NCI-H1436 treated with DMSO at 0.1 percent for 48 hours (cell line): ENCODE data around the gene DNAJC11.
"Not testable (repeated sequence)": the region's sequence is repeated elsewhere in the genome, so short reads cannot be mapped to it uniquely, and the experiment has no call there.

Experiments
- DNase-seq: peaks from one replicate; lab custom pipeline; 2025; lab: John Stamatoyannopoulos, UW

The DNAJC11 gene, protein sequence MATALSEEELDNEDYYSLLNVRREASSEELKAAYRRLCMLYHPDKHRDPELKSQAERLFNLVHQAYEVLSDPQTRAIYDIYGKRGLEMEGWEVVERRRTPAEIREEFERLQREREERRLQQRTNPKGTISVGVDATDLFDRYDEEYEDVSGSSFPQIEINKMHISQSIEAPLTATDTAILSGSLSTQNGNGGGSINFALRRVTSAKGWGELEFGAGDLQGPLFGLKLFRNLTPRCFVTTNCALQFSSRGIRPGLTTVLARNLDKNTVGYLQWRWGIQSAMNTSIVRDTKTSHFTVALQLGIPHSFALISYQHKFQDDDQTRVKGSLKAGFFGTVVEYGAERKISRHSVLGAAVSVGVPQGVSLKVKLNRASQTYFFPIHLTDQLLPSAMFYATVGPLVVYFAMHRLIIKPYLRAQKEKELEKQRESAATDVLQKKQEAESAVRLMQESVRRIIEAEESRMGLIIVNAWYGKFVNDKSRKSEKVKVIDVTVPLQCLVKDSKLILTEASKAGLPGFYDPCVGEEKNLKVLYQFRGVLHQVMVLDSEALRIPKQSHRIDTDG

GRCh38 chr1:6701437-6702153 is at the start of gene DNAJC11:
Gene DNAJC11, minus strand, starts transcription at chr1:6701816. Its CDS starts 16 bp downstream, at chr1:6701800.
- DNase-seq, result peak; percentile 41

DNA sequence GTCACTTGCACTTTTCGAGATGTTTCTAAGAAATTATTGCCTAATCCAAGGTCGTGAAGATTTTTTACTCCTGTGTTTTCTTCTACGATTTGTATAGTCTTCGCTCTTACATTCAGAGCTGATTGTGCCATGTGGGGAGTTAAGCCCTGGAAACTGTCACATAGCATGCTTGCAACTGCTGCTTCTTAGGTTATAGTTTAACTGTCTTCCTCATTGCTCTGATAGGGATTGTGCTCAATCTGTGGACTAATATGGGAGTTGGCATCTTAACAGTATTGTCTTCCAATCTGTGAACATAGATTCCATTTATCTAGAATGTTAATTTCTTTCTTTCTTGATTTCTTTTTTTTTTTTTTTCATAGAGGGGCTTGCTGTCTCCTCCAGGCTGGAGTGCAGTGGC is 48.9 kb upstream of the DNAJC11 start:
- no peak for DNase-seq

DNA sequence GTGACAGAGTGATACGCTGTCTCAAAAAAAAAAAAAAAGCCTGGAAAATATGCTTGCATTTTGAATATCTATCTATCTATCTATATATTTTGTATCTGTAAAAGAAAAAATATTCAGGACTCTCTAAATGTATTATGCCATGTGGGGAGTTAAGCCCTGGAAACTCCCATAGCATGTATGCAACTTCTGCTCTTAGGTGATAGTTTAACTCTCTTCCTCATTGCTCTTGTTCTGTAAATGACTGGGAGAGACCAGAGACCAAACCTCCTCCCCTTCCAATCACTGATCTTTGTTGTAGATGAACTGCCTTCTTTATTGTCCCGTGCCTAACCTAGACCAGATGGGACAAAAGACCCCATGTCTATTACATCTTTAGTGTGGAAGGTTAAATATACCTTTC is 46.1 kb upstream of the DNAJC11 start:
- no peak for DNase-seq

DNA sequence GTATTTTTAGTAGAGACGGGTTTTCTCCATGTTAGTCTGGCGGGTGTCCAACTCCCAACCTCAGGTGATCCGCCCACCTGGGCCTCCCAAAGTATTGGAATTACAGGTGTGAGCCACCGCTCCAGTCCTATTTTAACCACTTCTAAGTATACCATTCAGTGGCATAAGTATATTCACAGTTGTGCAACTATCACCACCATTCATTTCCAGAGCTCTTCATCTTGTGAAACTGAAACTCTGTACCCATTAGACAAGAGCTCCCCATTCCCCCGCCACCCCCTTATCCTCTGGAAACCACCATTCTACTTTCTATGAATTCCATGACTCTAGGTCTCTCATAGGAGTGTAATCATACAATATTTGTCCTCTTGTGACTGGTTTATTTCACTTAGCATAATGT is 43.5 kb upstream of the DNAJC11 start:
- DNase-seq, result no peak

DNA sequence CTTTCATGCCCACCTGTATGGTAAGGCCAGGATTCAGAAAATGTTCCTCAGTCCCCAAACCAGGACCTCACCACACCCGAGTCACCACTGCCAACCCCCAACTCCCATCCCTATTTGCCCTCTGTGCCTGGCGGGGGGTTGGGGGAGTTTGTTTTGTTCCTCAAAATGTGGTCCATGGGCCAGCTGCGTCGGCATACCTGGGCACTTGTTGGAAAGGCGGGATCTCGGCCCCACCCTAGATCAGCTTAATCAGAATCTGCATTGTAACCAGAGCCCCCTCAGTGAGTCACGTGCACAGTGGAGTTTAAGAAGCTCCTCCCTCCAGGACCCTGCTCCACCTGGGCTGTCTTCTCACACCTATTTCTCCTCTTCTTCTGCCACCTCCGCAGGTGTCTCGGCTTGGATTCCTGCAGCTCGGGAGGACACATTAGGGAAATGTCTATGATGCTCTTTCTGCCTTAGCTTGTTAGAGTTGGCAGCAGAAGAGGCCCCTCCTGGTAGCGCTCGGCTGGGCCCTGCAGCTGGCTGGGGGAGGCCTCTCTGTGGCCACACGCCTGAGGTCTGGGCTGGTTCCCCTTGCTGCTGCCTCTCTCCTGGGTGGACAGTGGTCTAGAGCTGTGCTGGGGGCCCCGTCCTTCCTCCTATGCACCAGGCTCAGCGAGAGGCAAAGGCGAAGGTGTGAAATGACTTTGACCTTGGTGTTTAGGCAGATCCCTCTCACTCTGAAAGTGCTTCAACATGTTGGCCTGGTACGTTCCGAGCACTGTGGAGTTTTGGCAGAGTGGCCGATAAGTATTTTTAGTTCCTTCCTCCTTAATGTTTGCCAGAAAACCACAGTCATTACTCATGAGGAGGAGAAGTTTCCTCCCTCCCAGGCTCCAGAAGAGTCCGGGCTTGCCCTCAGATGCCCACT is 41.8 kb upstream of the DNAJC11 start:
- no peak for DNase-seq

GRCh38 chr1:6742676-6743188 is 41.1 kb upstream of the DNAJC11 start:
- DNase-seq, result not testable (repeated sequence)

DNA sequence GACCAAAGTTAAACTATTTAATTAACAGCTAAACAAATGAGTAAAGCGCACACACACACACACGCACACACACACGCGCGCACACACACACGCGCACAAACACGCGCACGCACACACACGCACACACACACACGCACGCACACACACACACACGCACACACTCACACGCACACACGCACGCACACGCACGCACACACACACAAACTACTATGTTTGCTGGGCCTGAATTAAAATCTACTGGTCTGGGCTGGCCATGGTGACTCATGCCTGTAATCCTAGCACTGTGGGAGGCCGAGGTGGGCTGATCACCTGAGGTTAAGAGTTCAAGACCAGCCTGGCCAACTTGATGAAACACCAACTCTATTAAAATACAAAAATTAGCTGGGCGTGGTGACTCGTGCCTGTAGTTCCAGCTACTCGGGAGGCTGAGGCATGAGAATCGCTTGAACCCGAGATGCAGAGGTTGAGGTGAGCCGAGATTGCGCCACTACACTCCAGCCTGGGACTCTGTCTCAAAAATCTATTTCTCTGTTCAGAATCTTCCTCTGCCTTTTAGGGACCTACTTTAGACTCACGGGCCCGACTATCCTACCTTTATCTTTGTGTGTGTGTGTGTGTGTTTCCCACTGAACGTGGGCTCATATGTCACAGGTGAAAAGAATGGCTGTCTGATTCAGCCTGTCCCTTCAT is 37.5 kb upstream of the DNAJC11 start:
- DNase-seq, result no peak

DNA sequence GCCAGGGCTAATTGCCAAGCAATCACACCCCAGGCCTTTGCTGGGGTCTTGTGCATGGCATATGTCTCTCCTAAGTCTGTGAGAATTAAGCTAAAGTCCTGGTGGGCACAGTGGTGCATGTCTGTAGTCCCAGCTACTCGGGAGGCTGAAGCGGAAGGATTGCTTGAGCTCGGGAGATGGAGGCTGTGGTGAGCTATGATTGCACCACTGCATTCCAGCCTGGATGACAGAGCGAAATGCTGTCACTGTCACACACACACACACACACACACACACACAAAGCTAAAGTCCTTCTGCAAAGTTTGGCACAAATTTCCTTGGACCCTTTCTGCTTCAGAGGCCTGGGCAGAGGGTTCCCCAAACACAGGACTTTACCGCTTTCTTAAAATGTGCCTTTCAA is 31.3 kb upstream of the DNAJC11 start:
- DNase-seq, result no peak

- DNase-seq, result no peak
Measured at GRCh38 chr1:6731905-6732304, 30.3 kb upstream of the DNAJC11 start.

GRCh38 chr1:6730880-6731279 is 29.3 kb upstream of the DNAJC11 start:
- DNase-seq, result no peak

GRCh38 chr1:6730473-6730872 is 28.9 kb upstream of the DNAJC11 start:
- no peak for DNase-seq

DNA sequence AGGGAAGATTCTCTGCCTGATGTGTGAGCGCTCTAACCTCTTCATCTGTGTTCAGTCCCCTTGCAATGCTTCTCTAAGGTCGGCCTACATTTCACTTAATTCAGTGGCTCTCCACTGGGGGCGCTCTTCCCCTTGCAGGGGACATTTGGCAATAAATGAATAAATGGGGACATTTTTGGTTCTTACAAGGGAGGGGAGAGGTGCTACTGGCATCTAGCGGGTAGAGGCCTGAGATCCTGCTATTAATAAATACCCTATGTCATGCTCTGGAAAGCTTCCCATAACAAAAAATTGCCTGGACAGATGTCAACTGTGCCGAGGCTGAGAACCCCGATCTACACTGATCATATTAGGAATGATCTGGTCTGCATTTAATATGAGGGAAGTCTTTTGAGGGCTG is 25.9 kb upstream of the DNAJC11 start:
- DNase-seq, result no peak

DNA sequence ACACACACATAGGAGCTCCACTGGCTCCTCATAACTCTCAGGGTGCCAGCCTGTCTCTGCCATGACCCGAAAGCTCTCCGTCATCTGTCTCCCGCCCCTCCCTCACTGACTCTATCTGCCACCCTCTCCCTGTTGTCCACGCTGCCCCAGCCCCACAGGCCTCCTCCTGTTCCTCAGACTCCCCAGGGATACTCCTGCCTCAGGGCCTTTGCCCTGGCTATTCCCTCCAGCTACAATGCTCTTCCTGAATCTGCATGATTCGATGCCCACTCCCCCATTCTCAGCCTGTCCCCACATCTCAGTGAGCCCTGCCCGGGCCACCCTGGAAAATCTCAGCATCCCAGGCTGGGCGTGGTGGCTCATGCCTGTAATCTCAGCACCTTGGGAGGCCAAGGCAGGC is 24.6 kb upstream of the DNAJC11 start:
- no peak for DNase-seq

- DNase-seq, result no peak
Measured at GRCh38 chr1:6724517-6725141, 23.0 kb upstream of the DNAJC11 start.

- DNase-seq, result no peak
Measured at GRCh38 chr1:6723621-6724428, 22.2 kb upstream of the DNAJC11 start.

GRCh38 chr1:6711174-6711573 is 9.6 kb upstream of the DNAJC11 start:
- no peak for DNase-seq

DNA sequence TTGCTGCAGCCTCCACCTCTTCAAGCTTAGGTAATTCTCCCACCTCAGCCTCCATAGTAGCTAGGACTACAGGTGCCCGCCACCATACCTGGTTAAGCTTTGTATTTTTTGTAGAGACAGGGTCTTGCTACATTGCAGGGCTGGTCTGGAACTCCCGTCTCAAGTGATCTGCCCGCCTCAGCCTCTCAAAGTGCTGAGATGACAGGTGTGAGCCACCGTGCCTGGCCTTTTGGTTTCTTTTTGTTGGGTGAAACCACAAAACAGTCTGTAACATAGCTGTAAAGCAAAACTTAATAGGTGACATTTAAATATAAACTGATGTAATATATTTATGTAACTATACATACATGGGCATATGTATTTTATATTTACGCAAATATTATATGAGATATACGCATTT is 3.1 kb upstream of the DNAJC11 start:
- no peak for DNase-seq

GRCh38 chr1:6703016-6703415 is 1.4 kb upstream of the DNAJC11 start:
- no peak for DNase-seq

- no peak for DNase-seq
Measured at GRCh38 chr1:6700853-6701436, 671 bp downstream of the DNAJC11 start.

DNA sequence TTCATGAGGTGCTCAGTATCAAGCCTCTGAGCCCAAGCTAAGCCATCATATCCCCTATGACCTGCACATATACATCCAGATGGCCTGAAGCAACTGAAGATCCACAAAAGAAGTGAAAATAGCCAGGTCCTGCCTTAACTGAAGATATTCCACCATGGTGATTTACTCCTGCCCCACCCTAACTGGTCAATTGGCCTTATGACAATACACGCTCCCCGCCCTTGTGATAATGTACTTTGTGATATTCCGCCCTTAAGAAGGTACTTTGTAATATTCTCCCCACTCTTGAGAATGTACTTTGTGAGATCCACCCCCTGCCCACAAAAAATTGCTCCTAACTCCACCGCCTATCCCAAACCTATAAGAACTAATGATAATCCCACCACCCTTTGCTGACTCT is 1.7 kb downstream of the DNAJC11 start:
- not testable (repeated sequence) for DNase-seq
